IMR-90 (cell line): ENCODE results near the gene COL17A1. TPM values are rescaled to one million over a fixed set of nuclear protein-coding genes. Genes with fewer than 3 reads are reported as not detected.
A peak's percentile ranks its signal among the peaks of the same experiment; 100 is the strongest.

Experiments
- ATAC-seq: fragments of 200-7000 bp; cut with Tn5 transposase; 2 replicates; pipeline ENCODE4 v1.9.1; 2020; ENCODE audit warnings: low read depth, mild to moderate bottlenecking, moderate library complexity
- BruUV-seq: library from RNA; stranded (reverse); fragments of 400-500 nt; replicated peaks from 2 replicates; lab custom pipeline; 2021; lab: Mats Ljungman, UMichigan
- CTCF ChIA-PET: fragments of 300-600 bp; formaldehyde crosslinking; extraction: SDS; loops from one replicate; lab custom pipeline; 2021; ENCODE audit warnings: antibody characterized with exemption; lab: Yijun Ruan, JAX
- POLR2A ChIA-PET: fragments of 300-600 bp; sonication (Branson Sonifier 250); formaldehyde crosslinking; loops from one replicate; lab custom pipeline; 2022; ENCODE audit warnings: antibody characterized with exemption; ENCODE audit not compliant: unreplicated experiment; lab: Charles Lee
- DNase-seq: peaks from one replicate; pipeline ENCODE4 v3.0.0; 2013
- H2AFZ ChIP-seq: replicated peaks from 2 replicates; pipeline ENCODE3; 2013; ENCODE audit warnings: low read length, mild to moderate bottlenecking; ENCODE audit not compliant: poor library complexity
- H2AK5ac ChIP-seq: 2 replicates; pipeline ENCODE4 v1.6.1; 2013; ENCODE audit warnings: low read depth, low read length, inconsistent platforms
- H2AK9ac ChIP-seq: replicated peaks from 2 replicates; pipeline ENCODE3; 2013; ENCODE audit warnings: mild to moderate bottlenecking, low read depth, low read length, moderate library complexity; ENCODE audit not compliant: poor library complexity
- H2BK120ac ChIP-seq: 2 replicates; pipeline ENCODE4 v1.6.1; 2013; ENCODE audit warnings: low read depth, low read length, inconsistent platforms
- H2BK15ac ChIP-seq: 3 replicates; pipeline ENCODE4 v1.6.1; 2013; ENCODE audit warnings: low read depth, low read length, inconsistent platforms
- H2BK20ac ChIP-seq: 2 replicates; pipeline ENCODE4 v1.6.1; 2013; ENCODE audit warnings: low read depth, mild to moderate bottlenecking, inconsistent platforms, low read length, moderate library complexity
- H2BK5ac ChIP-seq: 2 replicates; pipeline ENCODE4 v1.6.1; 2013; ENCODE audit warnings: mild to moderate bottlenecking, low read depth, low read length, inconsistent platforms; ENCODE audit not compliant: poor library complexity, severe bottlenecking
- H3K14ac ChIP-seq: replicated peaks from 2 replicates; pipeline ENCODE4 v1.6.1; 2013; ENCODE audit warnings: low read depth, low read length, inconsistent platforms
- H3K18ac ChIP-seq: 2 replicates; pipeline ENCODE4 v1.6.1; 2013; ENCODE audit warnings: low read depth, low read length, control low read depth
- H3K23ac ChIP-seq: 2 replicates; pipeline ENCODE4 v1.6.1; 2013; ENCODE audit warnings: low read depth, low read length, inconsistent platforms
- H3K27ac ChIP-seq: 2 replicates; pipeline ENCODE4 v1.5.1; 2013; ENCODE audit warnings: mild to moderate bottlenecking, control low read depth, low read length; ENCODE audit not compliant: insufficient read depth
- H3K27me3 ChIP-seq: 2 replicates; pipeline ENCODE4 v1.6.1; 2013; ENCODE audit warnings: low read length; ENCODE audit not compliant: control insufficient read depth, insufficient read depth
- H3K36me3 ChIP-seq: 2 replicates; pipeline ENCODE4 v1.6.1; 2013; ENCODE audit warnings: low read length, mixed read lengths; ENCODE audit not compliant: control insufficient read depth, insufficient read depth
- H3K4ac ChIP-seq: 2 replicates; pipeline ENCODE4 v1.6.1; 2013; ENCODE audit warnings: low read depth, low read length, inconsistent platforms
- H3K4me1 ChIP-seq: 2 replicates; pipeline ENCODE4 v1.6.1; 2013; ENCODE audit warnings: low read length, mixed read lengths; ENCODE audit not compliant: control insufficient read depth, insufficient read depth
- H3K4me2 ChIP-seq: 2 replicates; pipeline ENCODE4 v1.6.1; 2013; ENCODE audit warnings: low read depth, mild to moderate bottlenecking, control low read depth, low read length, moderate library complexity
- H3K4me3 ChIP-seq: 2 replicates; pipeline ENCODE4 v1.5.1; 2013; ENCODE audit warnings: low read depth, mild to moderate bottlenecking, control low read depth, low read length, moderate library complexity; ENCODE audit not compliant: insufficient read depth
- H3K56ac ChIP-seq: 2 replicates; pipeline ENCODE4 v1.6.1; 2013; ENCODE audit warnings: low read length, inconsistent platforms; ENCODE audit not compliant: insufficient read depth; ENCODE audit errors: extremely low read depth
- H3K79me1 ChIP-seq, 2 experiments: 2 replicates each; pipeline ENCODE4 v1.6.1; 2013; ENCODE audit warnings: low read length in 2 of 2, inconsistent platforms in 1 of 2, low read depth in 1 of 2
- H3K9ac ChIP-seq: 2 replicates; pipeline ENCODE4 v1.6.1; 2013; ENCODE audit warnings: low read depth, low read length, control low read depth
- H3K9me1 ChIP-seq: 2 replicates; pipeline ENCODE4 v1.6.1; 2013; ENCODE audit warnings: low read length, inconsistent platforms; ENCODE audit not compliant: insufficient read depth
- H3K9me3 ChIP-seq: 2 replicates; pipeline ENCODE4 v1.6.1; 2013; ENCODE audit warnings: low read length; ENCODE audit not compliant: control insufficient read depth, insufficient read depth
- H4K20me1 ChIP-seq: 2 replicates; pipeline ENCODE4 v1.6.1; 2013; ENCODE audit warnings: low read length, inconsistent platforms; ENCODE audit not compliant: insufficient read depth
- H4K5ac ChIP-seq: 2 replicates; pipeline ENCODE4 v1.6.1; 2013; ENCODE audit warnings: mild to moderate bottlenecking, low read depth, low read length, control low read depth
- H4K8ac ChIP-seq, 2 experiments: 2 replicates each; pipeline ENCODE4 v1.6.1; 2013; ENCODE audit warnings: low read depth in 2 of 2, low read length in 2 of 2, control low read depth in 1 of 2, inconsistent platforms in 1 of 2
- H4K91ac ChIP-seq: 2 replicates; pipeline ENCODE4 v1.6.1; 2013; ENCODE audit warnings: low read depth, low read length, inconsistent platforms; ENCODE audit not compliant: insufficient read depth
- BHLHE40 ChIP-seq: fragments of 150-350 bp; IDR thresholded peaks from 2 replicates; pipeline ENCODE4 v1.6.1; 2016; ENCODE audit warnings: mild to moderate bottlenecking, low read depth, low read length
- CEBPB ChIP-seq: IDR thresholded peaks from 2 replicates; pipeline ENCODE4 v1.6.1; 2012; ENCODE audit warnings: low read depth, low read length, improper control_type of control experiment
- CHD1 ChIP-seq: IDR thresholded peaks from 2 replicates; pipeline ENCODE4 v1.6.1; 2012; ENCODE audit warnings: low read depth, low read length, improper control_type of control experiment
- FOS ChIP-seq: fragments of 150-350 bp; IDR thresholded peaks from 2 replicates; pipeline ENCODE4 v1.6.1; 2016; ENCODE audit warnings: low read depth, low read length
- MAFK ChIP-seq: IDR thresholded peaks from 2 replicates; pipeline ENCODE4 v1.6.1; 2012; ENCODE audit warnings: low read depth, low read length, improper control_type of control experiment
- MAZ ChIP-seq: IDR thresholded peaks from 2 replicates; pipeline ENCODE4 v1.6.1; 2012; ENCODE audit warnings: low read depth, mild to moderate bottlenecking, low read length, improper control_type of control experiment, moderate library complexity, borderline replicate concordance
- MXI1 ChIP-seq: IDR thresholded peaks from 2 replicates; pipeline ENCODE4 v1.6.1; 2012; ENCODE audit warnings: low read depth, mild to moderate bottlenecking, low read length, moderate library complexity, borderline replicate concordance
- NFE2L2 ChIP-seq: fragments of 150-350 bp; IDR thresholded peaks from 2 replicates; pipeline ENCODE4 v1.6.1; 2016; ENCODE audit warnings: low read depth, mild to moderate bottlenecking, low read length
- POLR2A ChIP-seq: IDR thresholded peaks from 2 replicates; pipeline ENCODE4 v1.6.1; 2012; ENCODE audit warnings: mild to moderate bottlenecking, low read depth, low read length
- RCOR1 ChIP-seq: IDR thresholded peaks from 2 replicates; pipeline ENCODE4 v1.6.1; 2012; ENCODE audit warnings: mild to moderate bottlenecking, low read length, improper control_type of control experiment; ENCODE audit not compliant: insufficient replicate concordance
- RFX5 ChIP-seq: IDR thresholded peaks from 2 replicates; pipeline ENCODE4 v1.8.0; 2012; ENCODE audit warnings: low read depth, mild to moderate bottlenecking, low read length, moderate library complexity
- WGBS, 2 experiments: methylation state at CpG; one replicate each; pipeline versions ENCODE4 v1.1.5 to v1.1.7; 2013; ENCODE audit warnings: missing lambda C conversion rate in 2 of 2; ENCODE audit not compliant: insufficient read length in 1 of 2; ENCODE audit errors: extremely low coverage in 2 of 2; 5-methylcytosine and 5-hydroxymethylcytosine counted together
- dilution Hi-C: fragments of 300-500 bp; cut with HindIII; formaldehyde crosslinking; loops from one replicate; pipeline ENCODE4 v1.14.3; 2018; ENCODE audit warnings: low sequenced_read_pairs; ENCODE audit not compliant: unreplicated experiment
- in situ Hi-C: fragments of 300-500 bp; cut with MboI; formaldehyde crosslinking; loops from 3 replicates; pipeline ENCODE4 v1.14.3; 2019; ENCODE audit warnings: low sequenced_read_pairs, inconsistent platforms, mixed read lengths
- intact Hi-C: fragments of 100-400 bp; cut with micrococcal nuclease; formaldehyde crosslinking; loops from 2 replicates; pipeline ENCODE4 v1.10.0; 2022
- polyA plus RNA-seq, 3 experiments: library from polyadenylated mRNA; depleted of rRNA; stranded (reverse); fragments of >200 nt; gene quantifications; 2 replicates each; pipeline ENCODE4 v1.2.3, GENCODE V29; 2012; ENCODE audit warnings: low replicate concordance in 1 of 3
- total RNA-seq: library from RNA; depleted of rRNA; stranded (reverse); fragments of >200 nt; gene quantifications from 2 replicates; pipeline ENCODE4 v1.2.3, GENCODE V29; 2012
- TF ChIP-seq, protein P1 (sequence below): fragments of 150-350 bp; IDR thresholded peaks from 2 replicates; pipeline ENCODE4 v1.6.1; 2016; ENCODE audit warnings: low read depth, mild to moderate bottlenecking, low read length, moderate library complexity, borderline replicate concordance
- TF ChIP-seq, protein P2 (sequence below): fragments of 150-350 bp; IDR thresholded peaks from 2 replicates; pipeline ENCODE4 v1.6.1; 2017; ENCODE audit warnings: mild to moderate bottlenecking, antibody characterized with exemption, low read length, low read depth
- TF ChIP-seq, protein P3 (sequence below): conservative IDR thresholded peaks from 2 replicates; pipeline ENCODE4 v1.5.1; 2012; ENCODE audit warnings: mild to moderate bottlenecking, low read depth, low read length, improper control_type of control experiment

COL17A1 gene
- total and polyA plus RNA-seq, 2 of the 4 experiments (the other 2 are of a cell fraction) = 0.14 to 0.18 TPM

DNA sequence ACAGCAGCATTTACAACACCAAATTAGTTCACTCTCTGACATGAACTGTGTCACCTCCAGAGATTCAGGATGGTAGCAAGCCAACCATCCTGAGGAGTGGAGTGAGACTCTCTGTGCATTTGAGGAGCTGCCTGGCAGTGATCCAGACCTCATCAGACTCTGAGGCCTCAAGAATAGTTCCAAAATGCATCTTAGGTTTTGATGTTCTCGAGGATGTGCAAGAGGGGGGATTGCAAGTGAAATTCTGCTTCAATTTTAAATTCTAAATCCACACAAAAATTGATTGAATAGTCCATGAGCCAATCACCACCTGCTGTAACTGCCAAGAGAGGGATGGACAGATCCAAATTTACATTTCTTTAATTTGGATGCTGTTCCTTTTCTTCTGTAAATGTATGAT is 69.0 kb downstream of the COL17A1 start:
- no peak overlapping the region for H2BK15ac ChIP-seq
- 0 out of 2 replicates have a peak overlapping the region, but pooled peaks have one; percentile 30 for H3K56ac ChIP-seq
- no peak overlapping the region for H2BK20ac ChIP-seq
- H3K4ac ChIP-seq = no peak overlapping the region
- no peak overlapping the region for H4K8ac ChIP-seq
- no peaks in the 10 kb centered on the region for H3K9me3 ChIP-seq
- TF ChIP-seq FOS (no peak), RCOR1 (no peak), MXI1 (no peak), NFE2L2 (no peak), POLR2A (no peak), RFX5 (no peak), MAFK (no peak), CEBPB (no peak), CHD1 (no peak), MAZ (no peak), BHLHE40 (no peak)
- TF ChIP-seq, protein P1, sequence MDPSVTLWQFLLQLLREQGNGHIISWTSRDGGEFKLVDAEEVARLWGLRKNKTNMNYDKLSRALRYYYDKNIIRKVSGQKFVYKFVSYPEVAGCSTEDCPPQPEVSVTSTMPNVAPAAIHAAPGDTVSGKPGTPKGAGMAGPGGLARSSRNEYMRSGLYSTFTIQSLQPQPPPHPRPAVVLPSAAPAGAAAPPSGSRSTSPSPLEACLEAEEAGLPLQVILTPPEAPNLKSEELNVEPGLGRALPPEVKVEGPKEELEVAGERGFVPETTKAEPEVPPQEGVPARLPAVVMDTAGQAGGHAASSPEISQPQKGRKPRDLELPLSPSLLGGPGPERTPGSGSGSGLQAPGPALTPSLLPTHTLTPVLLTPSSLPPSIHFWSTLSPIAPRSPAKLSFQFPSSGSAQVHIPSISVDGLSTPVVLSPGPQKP = no peak
- TF ChIP-seq, protein P2, sequence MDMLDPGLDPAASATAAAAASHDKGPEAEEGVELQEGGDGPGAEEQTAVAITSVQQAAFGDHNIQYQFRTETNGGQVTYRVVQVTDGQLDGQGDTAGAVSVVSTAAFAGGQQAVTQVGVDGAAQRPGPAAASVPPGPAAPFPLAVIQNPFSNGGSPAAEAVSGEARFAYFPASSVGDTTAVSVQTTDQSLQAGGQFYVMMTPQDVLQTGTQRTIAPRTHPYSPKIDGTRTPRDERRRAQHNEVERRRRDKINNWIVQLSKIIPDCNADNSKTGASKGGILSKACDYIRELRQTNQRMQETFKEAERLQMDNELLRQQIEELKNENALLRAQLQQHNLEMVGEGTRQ = no peak
- TF ChIP-seq, protein P3, sequence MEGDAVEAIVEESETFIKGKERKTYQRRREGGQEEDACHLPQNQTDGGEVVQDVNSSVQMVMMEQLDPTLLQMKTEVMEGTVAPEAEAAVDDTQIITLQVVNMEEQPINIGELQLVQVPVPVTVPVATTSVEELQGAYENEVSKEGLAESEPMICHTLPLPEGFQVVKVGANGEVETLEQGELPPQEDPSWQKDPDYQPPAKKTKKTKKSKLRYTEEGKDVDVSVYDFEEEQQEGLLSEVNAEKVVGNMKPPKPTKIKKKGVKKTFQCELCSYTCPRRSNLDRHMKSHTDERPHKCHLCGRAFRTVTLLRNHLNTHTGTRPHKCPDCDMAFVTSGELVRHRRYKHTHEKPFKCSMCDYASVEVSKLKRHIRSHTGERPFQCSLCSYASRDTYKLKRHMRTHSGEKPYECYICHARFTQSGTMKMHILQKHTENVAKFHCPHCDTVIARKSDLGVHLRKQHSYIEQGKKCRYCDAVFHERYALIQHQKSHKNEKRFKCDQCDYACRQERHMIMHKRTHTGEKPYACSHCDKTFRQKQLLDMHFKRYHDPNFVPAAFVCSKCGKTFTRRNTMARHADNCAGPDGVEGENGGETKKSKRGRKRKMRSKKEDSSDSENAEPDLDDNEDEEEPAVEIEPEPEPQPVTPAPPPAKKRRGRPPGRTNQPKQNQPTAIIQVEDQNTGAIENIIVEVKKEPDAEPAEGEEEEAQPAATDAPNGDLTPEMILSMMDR = no peak
- no peak overlapping the region for H2BK120ac ChIP-seq
- H3K14ac ChIP-seq = no peak overlapping the region
- H3K79me1 ChIP-seq = peaks cover 6 to 14% of the 10 kb centered on the region in 2 experiments; a peak in 2 of 4 replicates
- no peak overlapping the region for H3K9ac ChIP-seq
- no peak overlapping the region for H3K27ac ChIP-seq
- no peak overlapping the region for H3K4me2 ChIP-seq
- no peak overlapping the region for H3K23ac ChIP-seq
- no peaks in the 10 kb centered on the region for H4K20me1 ChIP-seq
- no CpG with 5 or more reads among the region's 1 CpG for WGBS, 2 experiments
- no peak overlapping the region for H2AK9ac ChIP-seq
- peaks cover 19% of the 10 kb centered on the region for H3K36me3 ChIP-seq
- DNase-seq (no peak), ATAC-seq (no peak)
- dilution Hi-C loops = no loop called here
- no peak overlapping the region for H2AK5ac ChIP-seq
- no peak overlapping the region for H4K5ac ChIP-seq
- ChIA-PET POLR2A (interaction anchor here (0.6 kb wide), 1 partner anchor 78 kb away, joined by 12 read pairs; no protein-coding TSS in a partner anchor), CTCF (no interaction called here)
- no TSS peak for BruUV-seq
- peaks cover 2% of the 10 kb centered on the region for H3K4me1 ChIP-seq
- intact Hi-C loops = no loop called here
- H3K9me1 ChIP-seq = peaks cover 7% of the 10 kb centered on the region
- no peak overlapping the region for H3K4me3 ChIP-seq
- H4K91ac ChIP-seq = no peak overlapping the region
- H3K18ac ChIP-seq = no peak overlapping the region
- in situ Hi-C loops = loop anchor here (25.0 kb wide), 1 partner anchor 304 kb away; no protein-coding TSS in a partner anchor
- no peak overlapping the region for H2BK5ac ChIP-seq
- no peaks in the 10 kb centered on the region for H3K27me3 ChIP-seq
- H2AFZ ChIP-seq = no peak overlapping the region
